ENCODE results near the gene INAFM2.

The INAFM2 gene

GRCh38 chr15:40364251-40364650, 40.8 kb downstream of the INAFM2 start:
- no peak for ATAC-seq
- TF ChIP-seq SNAI2 (CRISPR knock-in tag; IDR thresholded peaks at IDR 0.05) (no peak), ESRRG (CRISPR knock-in tag; IDR thresholded peaks at IDR 0.05) (no peak), PATZ1 (CRISPR knock-in tag; IDR thresholded peaks at IDR 0.05; ENCODE audit: borderline replicate concordance) (no peak), TOX (CRISPR knock-in tag; IDR thresholded peaks at IDR 0.05; ENCODE audit: borderline replicate concordance) (no peak), ZC3H10 (CRISPR knock-in tag; IDR thresholded peaks at IDR 0.05) (no peak), RARB (CRISPR knock-in tag; IDR thresholded peaks at IDR 0.05) (no peak), CSRNP3 (CRISPR knock-in tag; IDR thresholded peaks at IDR 0.05) (no peak), CREB5 (CRISPR knock-in tag; IDR thresholded peaks at IDR 0.05; ENCODE audit: low read depth) (no peak), ISL1 (CRISPR knock-in tag; IDR thresholded peaks at IDR 0.05) (no peak)

- no peak for ATAC-seq
- no peak for TF ChIP-seq ISL1 (CRISPR knock-in tag; IDR thresholded peaks at IDR 0.05)
- TF ChIP-seq ZNF70 (CRISPR knock-in tag; IDR thresholded peaks at IDR 0.05): no peak
- no peak for TF ChIP-seq CSDC2 (CRISPR knock-in tag; IDR thresholded peaks at IDR 0.05)
- TF ChIP-seq SNAI2 (CRISPR knock-in tag; IDR thresholded peaks at IDR 0.05): no peak
- TF ChIP-seq BACH2 (CRISPR knock-in tag; IDR thresholded peaks at IDR 0.05; ENCODE audit: borderline replicate concordance): no peak
- TF ChIP-seq GLIS3 (CRISPR knock-in tag; IDR thresholded peaks at IDR 0.05): no peak
- TF ChIP-seq RARB (CRISPR knock-in tag; IDR thresholded peaks at IDR 0.05): no peak
- TF ChIP-seq TSHZ2 (CRISPR knock-in tag; IDR thresholded peaks at IDR 0.05): no peak
Observed at GRCh38 chr15:40365016-40365415, 41.5 kb downstream of the INAFM2 start.

- no peak for TF ChIP-seq ZNF8 (CRISPR knock-in tag; IDR thresholded peaks at IDR 0.05)
- no peak for TF ChIP-seq ZNF70 (CRISPR knock-in tag; IDR thresholded peaks at IDR 0.05)
- TF ChIP-seq PPARA (CRISPR knock-in tag; IDR thresholded peaks at IDR 0.05; ENCODE audit: borderline replicate concordance): no peak
- TF ChIP-seq CSRNP3 (CRISPR knock-in tag; IDR thresholded peaks at IDR 0.05): no peak
- TF ChIP-seq CREB5 (CRISPR knock-in tag; IDR thresholded peaks at IDR 0.05; ENCODE audit: low read depth): no peak
- no peak for ATAC-seq
Observed at GRCh38 chr15:40365624-40366456, 42.3 kb downstream of the INAFM2 start.
